K562 (cell line): ENCODE measurements around the gene ANOS1. TPM values are rescaled to one million over a fixed set of nuclear protein-coding genes. Genes with fewer than 3 reads are reported as not detected.
"Not testable (repeated sequence)": the region's sequence is repeated elsewhere in the genome, so short reads cannot be mapped to it uniquely, and the experiment has no call there.

Source experiments
- ATAC-seq: fragments of 200-7000 bp; cut with Tn5 transposase; 3 replicates; pipeline ENCODE4 v1.9.1; 2020; ENCODE audit warnings: moderate library complexity
- BruUV-seq: library from RNA; stranded (reverse); fragments of 400-500 nt; replicated peaks from 2 replicates; lab custom pipeline; 2021; lab: Mats Ljungman, UMichigan
- CTCF ChIA-PET: fragments of 300-600 bp; formaldehyde crosslinking; extraction: SDS; loops from one replicate; lab custom pipeline; 2021; ENCODE audit warnings: low intra/inter-chr PET ratio; lab: Yijun Ruan, JAX
- POLR2A ChIA-PET: fragments of 300-600, 350-650 bp; sonication (Branson Sonifier 250); formaldehyde crosslinking; extraction: SDS; loops from one replicate; lab custom pipeline; 2021; ENCODE audit warnings: antibody characterized with exemption, inconsistent platforms; lab: Yijun Ruan, JAX
- DNase-seq, 4 experiments: peaks; one replicate each; pipeline versions ENCODE4 v3.0.0 to v3.0.0-alpha.2; 2011 to 2018; ENCODE audit warnings: low spot score in 3 of 4, mixed read lengths in 3 of 4; ENCODE audit errors: extremely low read depth in 1 of 4
- FAIRE-seq: peaks from 2 replicates; lab custom pipeline; 2011; peaks lifted over from hg19 to GRCh38; lab: Jason Lieb, UNC
- H2AFZ ChIP-seq: 2 replicates; pipeline ENCODE4 v1.6.0; 2011; ENCODE audit warnings: low read depth, low read length, control low read depth, inconsistent platforms
- H3K27ac ChIP-seq: fragments of 200-600 bp; 3 replicates; pipeline ENCODE4 v1.8.0; 2011; ENCODE audit warnings: low read depth, mild to moderate bottlenecking, control low read depth, inconsistent platforms, low read length, moderate library complexity, mixed read lengths; ENCODE audit errors: extremely low read depth
- H3K27me3 ChIP-seq, 2 experiments: fragments of 300-600 bp in 1 of 2; 2 replicates in 1 of 2; 3 replicates in 1 of 2; pipeline versions ENCODE4 v1.6.0 to v1.8.0; 2011; ENCODE audit warnings: inconsistent platforms in 2 of 2, low read length in 2 of 2, mild to moderate bottlenecking in 1 of 2, mixed read lengths in 1 of 2, moderate library complexity in 1 of 2; ENCODE audit not compliant: control insufficient read depth in 2 of 2, insufficient read depth in 2 of 2
- H3K36me3 ChIP-seq: fragments of 300-600 bp; 3 replicates; pipeline ENCODE4 v1.8.0; 2011; ENCODE audit warnings: mild to moderate bottlenecking, low read length, inconsistent platforms; ENCODE audit not compliant: control insufficient read depth, insufficient read depth
- H3K4me1 ChIP-seq, 2 experiments: fragments of 200-600 bp in 1 of 2; replicated peaks in 1 of 2; 2 replicates in 1 of 2; 3 replicates in 1 of 2; pipeline versions ENCODE4 v1.5.1 to v1.8.0; 2011; ENCODE audit warnings: inconsistent platforms in 2 of 2, low read length in 2 of 2, mild to moderate bottlenecking in 1 of 2, mixed read lengths in 1 of 2, moderate library complexity in 1 of 2; ENCODE audit not compliant: control insufficient read depth in 2 of 2, insufficient read depth in 2 of 2
- H3K4me2 ChIP-seq: 2 replicates; pipeline ENCODE4 v1.6.1; 2011; ENCODE audit warnings: low read length, control low read depth, inconsistent platforms, mixed read lengths; ENCODE audit not compliant: insufficient read depth
- H3K4me3 ChIP-seq: fragments of 200-600 bp; sonication (generic), shearing (Covaris generic); 2 replicates; pipeline ENCODE4 v1.5.1; 2016; ENCODE audit warnings: control low read depth, inconsistent platforms
- H3K79me2 ChIP-seq: fragments of 200-600 bp; 3 replicates; pipeline ENCODE4 v1.8.0; 2011; ENCODE audit warnings: low read length, inconsistent platforms; ENCODE audit not compliant: control insufficient read depth, insufficient read depth
- H3K9ac ChIP-seq, 2 experiments: 2 replicates each; pipeline versions ENCODE4 v1.6.0 to v1.6.1; 2011; ENCODE audit warnings: low read depth in 2 of 2, low read length in 2 of 2, control low read depth in 1 of 2, inconsistent platforms in 1 of 2, mild to moderate bottlenecking in 1 of 2, mixed read lengths in 1 of 2; ENCODE audit not compliant: insufficient read depth in 1 of 2
- H3K9me1 ChIP-seq: one replicate; pipeline ENCODE4 v1.6.0; 2011; ENCODE audit warnings: inconsistent platforms, mild to moderate bottlenecking, low read length, moderate library complexity; ENCODE audit not compliant: control insufficient read depth, insufficient read depth
- H3K9me3 ChIP-seq: replicated peaks from 2 replicates; pipeline ENCODE4 v1.5.1; 2011; ENCODE audit warnings: low read depth, low read length, inconsistent platforms; ENCODE audit not compliant: control insufficient read depth, insufficient read depth
- H4K20me1 ChIP-seq: replicated peaks from 2 replicates; pipeline ENCODE4 v1.6.1; 2011; ENCODE audit warnings: low read length, inconsistent platforms, mixed read lengths; ENCODE audit not compliant: control insufficient read depth, insufficient read depth
- NFYB ChIP-seq: IDR thresholded peaks from 2 replicates; pipeline ENCODE4 v1.6.1; 2011; ENCODE audit warnings: mild to moderate bottlenecking, moderate library complexity; ENCODE audit not compliant: insufficient read length; ENCODE audit errors: extremely low read depth
- OTX1 ChIP-seq: fragments of 450-650 bp; formaldehyde crosslinking; IDR thresholded peaks from 2 replicates; pipeline ENCODE4 v1.4.0; 2022; ENCODE audit warnings: mild to moderate bottlenecking
- TBL1XR1 ChIP-seq, 2 experiments: IDR thresholded peaks; 2 replicates each; pipeline ENCODE4 v1.6.1; 2012; ENCODE audit warnings: improper control_type of control experiment in 2 of 2, low read length in 2 of 2, mild to moderate bottlenecking in 1 of 2
- ZSCAN32 ChIP-seq: fragments of 450-650 bp; formaldehyde crosslinking; IDR thresholded peaks from 2 replicates; pipeline ENCODE4 v1.4.0; 2020; ENCODE audit warnings: mild to moderate bottlenecking, moderate library complexity
- WGBS: fragments of 100-300 bp; shearing (Covaris generic); methylation state at CpG from one replicate; pipeline ENCODE4 v1.1.6; 2016; ENCODE audit warnings: low coverage, mixed read lengths; ENCODE audit not compliant: insufficient coverage; ENCODE audit errors: missing lambda C conversion rate; 5-methylcytosine and 5-hydroxymethylcytosine counted together
- in situ Hi-C: fragments of 300-500 bp; cut with MboI; formaldehyde crosslinking; loops from 4 replicates; pipeline ENCODE4 v1.15.0; 2018; ENCODE audit warnings: inconsistent platforms, mixed read lengths
- intact Hi-C: fragments of 100-400 bp; cut with micrococcal nuclease; formaldehyde crosslinking; loops from 2 replicates; pipeline ENCODE4 v1.14.2; 2022
- polyA plus RNA-seq, 8 experiments: library from polyadenylated mRNA; depleted of rRNA in 4 of 8; stranded (reverse) in 5 of 8; unstranded in 3 of 8; fragments of >200 nt; fragmentation: Nextera tagmentation in 2 of 8; fragmentation: Illumina TruSeq in 1 of 8; extraction: Ambion mirVana in 2 of 8; extraction: Trizol in 1 of 8; gene quantifications; 2 replicates each; pipeline versions ENCODE4 v1.2.1 to v1.2.3, GENCODE V29; 2011 to 2014; ENCODE audit warnings: inconsistent platforms in 1 of 8, missing spikeins in 1 of 8
- total RNA-seq, 7 experiments: library from RNA; depleted of rRNA in 6 of 7; stranded (reverse); fragments of >200 nt in 6 of 7; fragmentation: Illumina TruSeq in 2 of 7; extraction: Trizol in 2 of 7; gene quantifications; 2 replicates each; pipeline versions ENCODE4 v1.2.1 to v1.2.3, GENCODE V29; 2011 to 2021; ENCODE audit warnings: low replicate concordance in 1 of 7
- TF ChIP-seq, protein P1 (sequence below): fragments of 250-450 bp; sonication (Bioruptor Pico); IDR thresholded peaks from 2 replicates; pipeline ENCODE4 v1.5.0; 2020; ENCODE audit warnings: mild to moderate bottlenecking
- TF ChIP-seq, protein P2 (sequence below): fragments of 450-650 bp; IDR thresholded peaks from 2 replicates; pipeline ENCODE4 v1.6.1; 2018; ENCODE audit warnings: mild to moderate bottlenecking, low read depth; ENCODE audit not compliant: partially characterized antibody

ANOS1 gene
- total and polyA plus RNA-seq, 9 of the 15 experiments (the other 6 are each of a cell fraction or from before 2014, with no cell fraction given), result 0.04 TPM; not detected in 8

DNA sequence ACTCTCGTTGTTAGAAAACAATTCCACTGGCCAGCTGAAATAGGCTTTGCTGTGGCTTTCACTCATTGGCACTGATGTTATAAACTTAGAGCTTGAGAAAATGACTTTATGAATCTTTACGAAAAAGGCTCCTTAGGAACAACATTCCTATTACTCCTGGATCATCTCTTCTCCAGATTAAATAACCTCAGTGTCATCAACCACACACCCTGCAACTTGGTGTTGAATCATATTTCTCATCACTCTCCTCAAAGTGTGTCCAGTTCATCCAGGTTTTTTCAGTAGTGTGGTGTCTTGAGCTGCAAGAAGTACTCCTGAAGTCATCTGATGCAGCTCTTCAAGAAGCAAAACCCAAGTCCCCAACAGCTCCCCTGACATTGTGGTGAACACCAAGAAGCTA lies 28.1 kb upstream of the ANOS1 start:
- DNase-seq (no peak), FAIRE-seq (no peak), ATAC-seq (no peak)
- Histone ChIP-seq H3K4me3 (no peak overlapping the region), H2AFZ (no peak overlapping the region), H3K4me1 (no peaks in the 10 kb centered on the region), H3K4me2 (no peak overlapping the region), H3K27ac (no peak overlapping the region), H4K20me1 (no peaks in the 10 kb centered on the region), H3K36me3 (no peaks in the 10 kb centered on the region), H3K9me1 (no peaks in the 10 kb centered on the region), H3K9me3 (no peaks in the 10 kb centered on the region), H3K79me2 (no peaks in the 10 kb centered on the region), H3K9ac (no peak overlapping the region), H3K27me3 (no peaks in the 10 kb centered on the region)
- TF ChIP-seq, protein P1, sequence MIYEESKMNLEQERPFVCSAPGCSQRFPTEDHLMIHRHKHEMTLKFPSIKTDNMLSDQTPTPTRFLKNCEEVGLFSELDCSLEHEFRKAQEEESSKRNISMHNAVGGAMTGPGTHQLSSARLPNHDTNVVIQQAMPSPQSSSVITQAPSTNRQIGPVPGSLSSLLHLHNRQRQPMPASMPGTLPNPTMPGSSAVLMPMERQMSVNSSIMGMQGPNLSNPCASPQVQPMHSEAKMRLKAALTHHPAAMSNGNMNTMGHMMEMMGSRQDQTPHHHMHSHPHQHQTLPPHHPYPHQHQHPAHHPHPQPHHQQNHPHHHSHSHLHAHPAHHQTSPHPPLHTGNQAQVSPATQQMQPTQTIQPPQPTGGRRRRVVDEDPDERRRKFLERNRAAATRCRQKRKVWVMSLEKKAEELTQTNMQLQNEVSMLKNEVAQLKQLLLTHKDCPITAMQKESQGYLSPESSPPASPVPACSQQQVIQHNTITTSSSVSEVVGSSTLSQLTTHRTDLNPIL (CRISPR knock-in tag), result no peak
- TF ChIP-seq ZSCAN32 (CRISPR knock-in tag) (no peak), NFYB (no peak), OTX1 (no peak), TBL1XR1 (IDR thresholded peaks at IDR 0.05; ENCODE audit: low read length in 2 of 2) (no peak)
- TF ChIP-seq, protein P2, sequence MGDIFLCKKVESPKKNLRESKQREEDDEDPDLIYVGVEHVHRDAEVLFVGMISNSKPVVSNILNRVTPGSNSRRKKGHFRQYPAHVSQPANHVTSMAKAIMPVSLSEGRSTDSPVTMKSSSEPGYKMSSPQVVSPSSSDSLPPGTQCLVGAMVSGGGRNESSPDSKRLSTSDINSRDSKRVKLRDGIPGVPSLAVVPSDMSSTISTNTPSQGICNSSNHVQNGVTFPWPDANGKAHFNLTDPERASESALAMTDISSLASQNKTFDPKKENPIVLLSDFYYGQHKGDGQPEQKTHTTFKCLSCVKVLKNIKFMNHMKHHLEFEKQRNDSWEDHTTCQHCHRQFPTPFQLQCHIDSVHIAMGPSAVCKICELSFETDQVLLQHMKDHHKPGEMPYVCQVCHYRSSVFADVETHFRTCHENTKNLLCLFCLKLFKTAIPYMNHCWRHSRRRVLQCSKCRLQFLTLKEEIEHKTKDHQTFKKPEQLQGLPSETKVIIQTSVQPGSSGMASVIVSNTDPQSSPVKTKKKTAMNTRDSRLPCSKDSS, result no peak
- POLR2A ChIA-PET, result no interaction called here
- CTCF ChIA-PET, result no interaction called here
- no TSS peak for BruUV-seq
- intact Hi-C loops (no loop called here), in situ Hi-C loops (no loop called here)
- 0% methylated on average over 2 of the region's 2 CpGs for WGBS

DNA sequence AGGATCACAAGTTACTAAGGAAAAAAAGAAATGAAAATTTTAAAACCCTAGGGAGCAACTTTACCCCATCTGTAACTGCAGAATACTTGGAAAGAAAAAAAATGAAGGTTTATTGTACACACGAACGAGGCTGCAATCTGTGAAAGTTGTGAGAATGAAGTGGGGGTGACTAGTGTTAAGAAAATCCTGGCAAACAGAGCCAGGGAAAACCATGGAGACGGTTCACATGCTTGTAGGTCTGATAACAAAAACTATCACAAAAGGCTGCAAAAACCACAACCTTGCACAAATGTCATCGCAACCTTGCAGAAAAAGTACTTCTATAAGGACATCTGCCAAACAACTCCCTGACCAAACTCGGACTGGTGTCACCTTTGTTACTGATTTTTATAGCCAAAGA lies 26.8 kb upstream of the ANOS1 start:
- H3K79me2 ChIP-seq, H4K20me1 ChIP-seq, ATAC-seq, H2AFZ ChIP-seq, H3K9me3 ChIP-seq, H3K4me1 ChIP-seq, H3K36me3 ChIP-seq, H3K4me3 ChIP-seq, H3K9ac ChIP-seq, CTCF ChIA-PET, H3K9me1 ChIP-seq, DNase-seq, H3K27me3 ChIP-seq, H3K4me2 ChIP-seq, BruUV-seq, FAIRE-seq, H3K27ac ChIP-seq, intact Hi-C loops: not testable (repeated sequence)
- 0% methylated on average over 5 of the region's 5 CpGs for WGBS
- POLR2A ChIA-PET, result interaction anchor here (0.6 kb wide), 1 partner anchor 806 kb away, joined by 4 read pairs; no protein-coding TSS in a partner anchor
- in situ Hi-C loops, result loop anchor here (10.0 kb wide), 1 partner anchor 1356 kb away; no protein-coding TSS in a partner anchor
